OCI-M1 (cell line): Measurements from ENCODE around the gene TRAF3.

Experiments used
- DNase-seq: peaks from one replicate; lab custom pipeline; 2025; lab: John Stamatoyannopoulos, UW

TRAF3 gene

DNA sequence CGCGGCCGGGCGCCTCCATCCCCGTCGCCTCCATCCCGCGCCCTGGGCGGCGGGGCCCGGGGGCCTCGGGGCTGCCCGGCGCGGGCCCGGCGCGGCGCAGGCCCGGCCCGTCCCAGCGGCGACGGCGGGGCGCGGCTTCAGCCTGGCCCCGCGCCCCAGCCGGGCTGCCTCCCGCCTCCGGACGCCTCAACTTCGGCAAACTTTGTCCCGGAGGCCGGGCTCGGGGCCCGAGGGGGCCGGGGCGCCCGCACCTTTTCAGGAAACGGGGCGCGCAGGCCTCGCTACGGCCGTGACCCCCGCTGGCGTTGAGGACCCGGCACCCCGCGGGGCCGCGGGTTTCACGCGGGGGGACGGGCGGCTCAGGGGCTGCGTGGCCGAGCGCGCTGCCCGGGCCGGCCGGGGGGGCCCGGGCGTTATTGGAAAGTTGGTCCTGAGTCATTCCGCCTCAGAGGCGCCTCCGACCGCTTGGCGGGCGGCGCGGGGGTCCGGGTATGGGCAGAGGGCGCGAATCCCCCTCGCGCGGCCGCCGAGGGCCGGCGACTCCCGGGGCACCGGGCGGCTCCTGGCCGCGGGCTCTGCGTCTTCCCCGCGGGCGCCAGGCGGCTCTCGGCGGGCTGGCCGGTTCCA is 575 bp downstream of the TRAF3 start:
- DNase-seq, result peak; percentile 25

- DNase-seq, result peak; percentile 25
These were observed 1.3 kb downstream of the TRAF3 start for GRCh38 chr14:102778338-102779083.

GRCh38 chr14:102779084-102779462 is 1.8 kb downstream of the TRAF3 start:
- no peak for DNase-seq

DNA sequence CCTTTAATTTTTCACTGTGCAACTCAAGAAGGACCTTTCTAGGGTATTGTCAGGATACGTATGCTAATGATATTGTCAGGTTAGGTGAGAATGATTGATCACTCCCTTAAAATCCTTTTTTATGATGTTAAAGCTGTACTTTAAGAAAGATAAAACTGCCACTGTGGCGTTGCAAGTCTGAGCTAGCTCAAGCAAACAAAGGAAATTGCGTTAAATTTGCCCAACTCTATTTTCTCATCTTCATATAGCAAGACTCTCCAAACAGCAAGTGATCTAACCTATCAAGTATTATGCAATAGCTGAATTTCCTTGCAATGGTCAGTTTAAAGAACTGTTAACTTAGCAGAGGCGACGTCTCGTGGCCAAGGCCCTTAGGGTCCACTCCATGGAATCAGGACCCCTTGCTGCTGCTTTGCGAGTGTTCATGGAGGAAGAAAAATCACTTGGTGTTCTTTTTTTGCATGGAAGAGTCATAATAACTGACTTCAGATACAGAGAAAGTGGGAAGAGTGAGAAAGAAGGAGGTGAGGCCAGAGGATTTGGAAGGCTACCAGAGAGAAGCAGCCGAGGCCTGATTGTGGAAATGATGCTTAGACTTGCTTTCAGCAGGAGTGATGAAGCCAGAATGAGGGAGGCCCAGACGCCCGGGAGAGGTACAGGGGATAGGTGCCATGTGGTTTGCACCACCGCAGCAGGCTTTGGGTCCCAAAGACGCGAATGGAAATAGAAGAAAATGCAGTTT is 2.5 kb downstream of the TRAF3 start:
- no peak for DNase-seq

- DNase-seq, result no peak
These were observed 3.8 kb downstream of the TRAF3 start for GRCh38 chr14:102781063-102781462.

DNA sequence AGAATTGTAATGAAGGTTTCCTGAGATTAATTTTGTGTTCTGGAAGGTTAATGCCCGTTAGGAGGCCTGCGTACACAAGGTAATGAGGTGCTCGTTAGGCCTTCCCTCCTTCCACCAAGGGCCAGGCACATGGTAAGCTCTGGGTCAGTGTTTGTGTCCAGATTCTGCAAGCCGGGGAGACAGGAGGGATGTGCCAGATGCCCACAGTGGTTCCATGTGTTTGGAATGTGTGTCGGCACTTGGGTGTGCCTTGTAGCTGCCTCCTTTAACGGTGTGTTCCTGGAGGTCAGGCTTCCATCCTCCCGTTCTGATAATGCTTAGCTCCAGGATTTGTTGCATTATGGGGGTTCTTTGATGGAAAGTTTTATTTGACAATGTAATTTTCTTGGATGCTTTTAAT is 5.7 kb downstream of the TRAF3 start:
- no peak for DNase-seq

GRCh38 chr14:102784892-102785594 is 7.8 kb downstream of the TRAF3 start:
- DNase-seq, result no peak

- no peak for DNase-seq
These were observed 8.3 kb downstream of the TRAF3 start for GRCh38 chr14:102785595-102785963.

GRCh38 chr14:102786768-102787167 is 9.5 kb downstream of the TRAF3 start:
- DNase-seq, result no peak

DNA sequence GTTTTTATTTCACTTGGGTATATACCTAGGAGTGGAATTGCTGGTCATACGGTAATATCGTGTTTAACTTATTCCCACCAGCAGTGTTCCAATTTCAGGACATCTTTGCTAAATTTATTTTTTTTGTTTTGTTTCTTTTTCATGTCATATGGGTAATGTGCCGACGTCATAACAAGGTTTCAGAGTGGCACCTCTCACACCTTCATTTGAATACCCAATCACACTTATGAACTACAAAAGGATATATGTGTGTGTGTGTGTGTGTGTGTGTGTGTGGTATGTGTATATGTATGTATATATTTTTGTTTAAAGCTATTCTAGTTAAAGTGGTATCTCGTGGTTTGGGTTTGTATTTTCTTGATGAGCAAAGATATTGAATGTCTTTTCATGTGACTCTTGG is 12.1 kb downstream of the TRAF3 start:
- no peak for DNase-seq

- DNase-seq, result no peak
These were observed 16.5 kb downstream of the TRAF3 start for GRCh38 chr14:102793531-102794328.

DNA sequence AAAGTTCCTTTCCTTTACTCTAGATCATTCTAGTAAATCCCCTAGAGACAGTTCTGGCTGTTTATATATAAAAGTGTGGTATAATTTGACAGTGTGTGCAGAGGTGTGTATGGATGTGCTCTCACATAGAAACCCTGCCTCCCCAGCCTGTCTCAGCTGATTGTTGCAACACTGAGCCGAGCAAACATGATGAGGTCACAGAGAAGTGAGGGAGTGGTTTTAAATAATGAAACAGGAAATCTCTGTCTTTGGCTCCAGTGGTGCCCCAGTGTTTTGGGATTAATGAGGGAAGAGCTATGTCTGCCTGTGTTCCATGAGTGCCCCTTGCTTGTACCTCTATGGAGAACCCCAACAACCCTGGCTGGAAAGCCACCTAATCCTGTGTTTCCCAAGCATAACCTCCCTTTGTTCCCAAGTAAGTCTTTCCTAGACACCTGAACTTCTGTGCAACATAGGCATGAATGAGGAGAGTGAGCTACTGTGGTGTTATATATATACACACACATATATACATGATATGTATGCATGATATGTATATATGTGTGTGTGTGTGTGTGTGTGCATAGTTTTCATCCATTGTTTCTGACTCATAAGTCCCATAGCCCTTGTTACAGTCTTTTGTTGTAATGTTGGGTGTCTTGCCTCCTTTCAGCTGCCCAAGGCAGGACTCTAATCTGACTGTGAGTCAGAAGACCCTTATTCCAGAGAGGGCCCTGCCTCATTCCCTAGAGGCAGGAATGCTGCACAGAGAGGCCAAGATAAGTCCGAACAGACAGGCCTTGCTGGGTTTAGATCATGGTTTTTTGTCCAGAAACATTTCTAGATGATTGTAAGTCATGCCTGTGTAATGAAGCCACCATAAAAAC is 18.0 kb downstream of the TRAF3 start:
- DNase-seq, result peak; percentile 69

DNA sequence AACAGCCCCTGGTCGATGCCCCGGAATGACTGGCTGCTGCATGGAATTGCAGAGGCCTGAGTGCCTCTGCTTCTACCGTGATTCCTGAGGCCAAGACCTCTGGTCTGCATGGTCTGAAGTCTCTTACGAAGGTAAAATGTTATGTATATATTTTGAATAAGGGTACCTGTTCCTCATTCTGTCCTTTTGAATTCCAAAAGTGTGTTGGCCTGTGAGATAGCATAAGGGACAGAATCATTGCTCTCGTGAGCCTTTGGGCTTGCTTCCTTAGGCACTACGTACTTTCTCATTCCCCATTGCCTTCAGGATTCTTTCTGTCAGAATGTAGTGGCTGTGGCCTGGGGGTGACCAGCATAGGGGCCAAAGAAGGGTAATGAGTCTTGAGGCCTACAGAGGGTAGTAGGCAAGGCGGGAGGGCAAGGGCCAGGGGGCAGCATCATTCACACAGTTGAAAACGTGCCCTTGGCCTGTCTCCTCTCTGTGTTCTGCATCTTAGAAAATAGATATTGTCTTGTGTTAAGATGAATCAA is 19.5 kb downstream of the TRAF3 start:
- DNase-seq, result no peak

DNA sequence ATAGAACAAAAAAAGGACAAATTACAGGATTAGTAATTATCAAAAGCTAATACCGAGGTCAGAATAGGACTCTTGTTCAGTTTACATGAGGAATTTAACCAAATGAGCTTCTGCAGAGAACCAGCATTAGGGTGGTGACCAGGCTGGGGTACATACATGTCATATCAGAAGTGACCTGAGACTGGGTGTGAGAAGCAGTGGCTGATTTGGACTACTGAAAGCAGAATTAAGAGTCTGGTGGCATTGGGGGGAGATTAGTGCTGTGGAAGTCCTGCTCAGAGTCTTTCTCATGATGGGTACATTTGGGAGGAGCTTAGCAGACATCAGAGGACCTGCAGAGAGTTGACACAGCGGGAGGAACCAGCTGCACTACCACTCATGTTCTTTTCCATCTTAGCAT is 21.7 kb downstream of the TRAF3 start:
- DNase-seq, result no peak

GRCh38 chr14:102799684-102800562 is 22.7 kb downstream of the TRAF3 start:
- no peak for DNase-seq

- no peak for DNase-seq
These were observed 25.7 kb downstream of the TRAF3 start for GRCh38 chr14:102802834-102803523.

DNA sequence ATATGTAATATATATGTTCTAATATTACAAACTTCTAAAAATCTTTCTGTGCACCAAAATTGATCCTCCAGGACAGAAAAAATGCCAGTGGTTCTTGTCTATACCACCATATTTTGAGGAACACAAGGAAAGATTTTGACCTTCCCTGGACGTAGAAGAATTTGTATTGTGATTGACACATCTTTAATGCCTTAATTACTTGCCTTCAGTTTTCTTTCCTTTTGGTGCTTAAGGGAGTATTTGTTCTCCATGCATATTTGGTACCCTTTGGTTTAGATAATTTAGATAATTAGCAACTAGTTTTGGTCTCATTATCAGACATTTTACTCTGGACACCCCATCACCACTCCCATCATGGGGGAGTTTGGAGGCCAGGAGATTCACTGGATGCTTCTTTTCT is 27.6 kb downstream of the TRAF3 start:
- DNase-seq, result no peak

DNA sequence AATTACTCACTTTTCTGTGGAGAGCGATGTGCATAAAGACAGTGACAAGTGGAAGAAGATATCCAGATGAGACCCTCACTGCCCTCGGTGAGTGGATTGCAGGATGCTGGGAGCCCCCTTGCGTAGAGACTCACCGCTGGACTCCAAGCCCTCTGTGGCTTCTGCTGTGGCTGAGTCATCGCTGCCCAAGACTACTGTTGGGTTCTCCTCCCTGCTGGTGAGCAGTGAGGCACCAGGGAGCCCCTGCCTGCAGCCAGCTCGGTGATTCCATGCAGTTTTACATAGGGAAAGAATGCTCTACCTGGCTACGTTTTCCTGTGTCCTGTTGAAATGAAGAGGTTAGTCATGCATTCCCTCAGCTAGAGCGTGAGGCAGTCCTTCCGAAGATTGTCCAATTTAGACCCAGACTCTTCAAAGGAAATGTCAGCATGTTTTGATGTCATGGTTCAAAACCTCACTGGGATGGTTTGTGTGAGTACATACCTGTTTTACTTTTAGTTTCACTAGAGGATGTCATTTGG is 28.2 kb downstream of the TRAF3 start:
- peak; percentile 5 for DNase-seq

GRCh38 chr14:102805941-102806340 is 28.7 kb downstream of the TRAF3 start:
- DNase-seq, result no peak
